Testis (tissue), 2 donors: ENCODE data around the gene FSTL5.

ENCODE experiments used
- CTCF ChIP-seq, 3 experiments: fragments of 450-650 bp in 2 of 3; fragments of 200-600 bp in 1 of 3; sonication (generic) in 1 of 3; IDR thresholded peaks; one replicate each; pipeline ENCODE4 v1.5.1; 2016 to 2019; ENCODE audit warnings: antibody characterized with exemption in 3 of 3, mild to moderate bottlenecking in 2 of 3, moderate library complexity in 1 of 3
- POLR2A ChIP-seq: fragments of 450-650 bp; IDR thresholded peaks from one replicate; pipeline ENCODE4 v1.6.1; 2017; ENCODE audit warnings: antibody characterized with exemption, mild to moderate bottlenecking, moderate library complexity

- TF ChIP-seq CTCF (IDR thresholded peaks at IDR 0.05) = no peak
- TF ChIP-seq POLR2A = no peak
These were observed 559.1 kb downstream of the FSTL5 start for GRCh38 chr4:161604516-161605300.
